ENCODE measurements around the gene PIM1. TPM values are rescaled to one million over a fixed set of nuclear protein-coding genes. Genes with fewer than 3 reads are reported as not detected.

PIM1 gene
- polyA plus RNA-seq, 1 of the 3 experiments (the other 2 are of a cell fraction) = 33.9 TPM

DNA sequence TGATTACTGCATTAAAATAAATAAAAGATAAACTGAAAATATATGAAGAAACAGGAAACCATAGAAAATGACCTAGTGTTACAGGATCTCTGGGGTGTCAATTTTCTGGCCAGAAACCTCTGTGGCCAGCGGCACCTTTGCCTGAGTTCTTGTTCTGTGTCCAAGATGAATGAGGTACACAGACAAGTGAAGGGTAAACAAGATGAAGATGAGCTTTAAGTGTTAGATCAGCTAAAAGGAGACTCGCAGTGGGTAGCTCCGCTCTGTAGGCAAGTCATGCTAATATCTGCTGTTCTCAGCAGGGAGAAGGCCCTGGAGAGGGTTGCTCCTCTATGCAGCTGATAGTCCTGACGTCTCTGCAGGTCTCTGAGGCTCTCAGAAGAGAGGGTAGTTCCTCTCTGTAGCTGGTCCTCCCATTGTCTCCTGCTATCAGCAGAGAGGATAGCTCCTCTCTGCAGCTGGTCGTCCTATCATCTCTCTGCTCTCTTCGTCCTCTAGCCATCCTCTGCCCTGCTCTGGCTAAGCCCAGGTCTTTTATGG is 51.7 kb downstream of the PIM1 start:
- no peaks in the 10 kb centered on the region for H3K9me2 ChIP-seq
- no peaks in the 10 kb centered on the region for H3K79me2 ChIP-seq (ENCODE audit: insufficient read depth)
- H2AFZ ChIP-seq (ENCODE audit: low read depth) = peak overlapping the region; percentile 90
- no peaks in the 10 kb centered on the region for H4K20me1 ChIP-seq (ENCODE audit: insufficient read depth)
- peaks cover 6% of the 10 kb centered on the region in 2 experiments; a peak in 2 of 4 replicates for H3K4me1 ChIP-seq (ENCODE audit: control insufficient read depth in 1 of 2, insufficient read depth in 2 of 2, low read depth in 1 of 2, low read length in 1 of 2)
- H3K27me3 ChIP-seq (ENCODE audit: insufficient read depth) = no peaks in the 10 kb centered on the region
- WGBS (ENCODE audit: low lambda C conversion rate) = 75% methylated on average over 5 of the region's 6 CpGs
- H3F3A ChIP-seq (replicated peaks; ENCODE audit: insufficient read depth) = peaks cover 3% of the 10 kb centered on the region
- H3K9ac ChIP-seq = peak overlapping the region; percentile 38
- peak overlapping the region; percentile 86 for H3K4me2 ChIP-seq
- POLR2A ChIA-PET = interaction anchor here (0.7 to 1.6 kb wide), 2 partner anchors 36 to 235 kb away, joined by 3 to 8 read pairs; partner anchors contain the start of genes TBC1D22B and TMEM217
- peak overlapping the region; percentile 62 to 65 for H3K4me3 ChIP-seq (ENCODE audit: low read depth in 2 of 2, low read length in 1 of 2)
- no peak for DNase-seq
- peak overlapping the region in 1 of 2 experiments; percentile 93; a peak in 3 of 4 replicates for H3K27ac ChIP-seq (ENCODE audit: low read depth in 2 of 2, low read length in 1 of 2)
- no peaks in the 10 kb centered on the region for H3K9me3 ChIP-seq
- TF ChIP-seq POLR2AphosphoS5 (IDR thresholded peaks at IDR 0.05; ENCODE audit: low read depth, low read length) (no peak), GATA2 (CRISPR knock-in tag; IDR thresholded peaks at IDR 0.05) (0 out of 2 replicates have a peak, but pooled peaks have one; percentile 7)
- CTCF ChIA-PET = interaction anchor here (0.9 to 2.8 kb wide), 6 partner anchors 11 to 336 kb away, joined by 3 to 17 read pairs (median 4); partner anchors contain the start of gene C6orf89
- H3K36me3 ChIP-seq (replicated peaks in 1 of 2; ENCODE audit: control insufficient read depth in 1 of 2, insufficient read depth in 2 of 2, low read length in 1 of 2) = no peaks in the 10 kb centered on the region

- H3K4me2 ChIP-seq = peak overlapping the region; percentile 86
- TF ChIP-seq CHD2 (IDR thresholded peaks at IDR 0.05; ENCODE audit: low read length, partially characterized antibody) (peak; percentile 5), POLR2AphosphoS5 (IDR thresholded peaks at IDR 0.05; ENCODE audit: low read depth, low read length) (peak; percentile 63), IRF3 (IDR thresholded peaks at IDR 0.05; ENCODE audit: low read depth, low read length) (no peak), YY1 (IDR thresholded peaks at IDR 0.05; ENCODE audit: low read depth) (0 out of 2 replicates have a peak, but pooled peaks have one; percentile 36), NRF1 (IDR thresholded peaks at IDR 0.05; ENCODE audit: low read depth, low read length) (no peak), RAD21 (IDR thresholded peaks at IDR 0.05; ENCODE audit: low read length) (no peak), FOSL2 (IDR thresholded peaks at IDR 0.05; ENCODE audit: borderline replicate concordance, low read depth) (no peak), SIN3A (IDR thresholded peaks at IDR 0.05; ENCODE audit: borderline replicate concordance, low read depth, low read length) (no peak; the same call in 1 of the 2 replicates), NFIC (IDR thresholded peaks at IDR 0.05; ENCODE audit: borderline replicate concordance) (0 out of 2 replicates have a peak, but pooled peaks have one; percentile 3), RCOR1 (IDR thresholded peaks at IDR 0.05; ENCODE audit: low read length) (no peak), TCF12 (IDR thresholded peaks at IDR 0.05) (no peak), FOXM1 (IDR thresholded peaks at IDR 0.05; ENCODE audit: low read depth) (no peak), JUND (IDR thresholded peaks at IDR 0.05) (no peak), MXI1 (IDR thresholded peaks at IDR 0.05; ENCODE audit: low read depth, low read length) (peak; percentile 59; the same call in 1 of the 2 replicates)
- TF ChIP-seq, protein P1, sequence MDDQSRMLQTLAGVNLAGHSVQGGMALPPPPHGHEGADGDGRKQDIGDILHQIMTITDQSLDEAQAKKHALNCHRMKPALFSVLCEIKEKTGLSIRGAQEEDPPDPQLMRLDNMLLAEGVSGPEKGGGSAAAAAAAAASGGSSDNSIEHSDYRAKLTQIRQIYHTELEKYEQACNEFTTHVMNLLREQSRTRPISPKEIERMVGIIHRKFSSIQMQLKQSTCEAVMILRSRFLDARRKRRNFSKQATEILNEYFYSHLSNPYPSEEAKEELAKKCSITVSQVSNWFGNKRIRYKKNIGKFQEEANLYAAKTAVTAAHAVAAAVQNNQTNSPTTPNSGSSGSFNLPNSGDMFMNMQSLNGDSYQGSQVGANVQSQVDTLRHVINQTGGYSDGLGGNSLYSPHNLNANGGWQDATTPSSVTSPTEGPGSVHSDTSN (IDR thresholded peaks at IDR 0.05) = peak; percentile 86
- TF ChIP-seq, protein P2, sequence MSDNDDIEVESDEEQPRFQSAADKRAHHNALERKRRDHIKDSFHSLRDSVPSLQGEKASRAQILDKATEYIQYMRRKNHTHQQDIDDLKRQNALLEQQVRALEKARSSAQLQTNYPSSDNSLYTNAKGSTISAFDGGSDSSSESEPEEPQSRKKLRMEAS (IDR thresholded peaks at IDR 0.05; ENCODE audit: low read depth) = peak; percentile 29; the same call in 1 of the 2 replicates
- H3K9me2 ChIP-seq = no peaks in the 10 kb centered on the region
- peaks cover 3% of the 10 kb centered on the region for H3F3A ChIP-seq (replicated peaks; ENCODE audit: insufficient read depth)
- peak overlapping the region; percentile 62 to 65 for H3K4me3 ChIP-seq (ENCODE audit: low read depth in 2 of 2, low read length in 1 of 2)
- no peaks in the 10 kb centered on the region for H3K79me2 ChIP-seq (ENCODE audit: insufficient read depth)
- peak; percentile 90 for DNase-seq
- ChIA-PET POLR2A (interaction anchor here (0.5 to 1.6 kb wide), 3 partner anchors 35 to 301 kb away, joined by 3 to 8 read pairs (median 4); partner anchors contain the start of genes TBC1D22B and TMEM217), CTCF (interaction anchor here (0.9 to 2.8 kb wide), 6 partner anchors 11 to 336 kb away, joined by 3 to 17 read pairs (median 4); partner anchors contain the start of gene C6orf89)
- H3K36me3 ChIP-seq (replicated peaks in 1 of 2; ENCODE audit: control insufficient read depth in 1 of 2, insufficient read depth in 2 of 2, low read length in 1 of 2) = no peaks in the 10 kb centered on the region
- H3K27me3 ChIP-seq (ENCODE audit: insufficient read depth) = no peaks in the 10 kb centered on the region
- no peaks in the 10 kb centered on the region for H3K9me3 ChIP-seq
- H2AFZ ChIP-seq (ENCODE audit: low read depth) = peak overlapping the region; percentile 90
- WGBS (ENCODE audit: low lambda C conversion rate) = 1% methylated on average over 14 of the region's 39 CpGs
- peak overlapping the region; percentile 38 for H3K9ac ChIP-seq
- H3K4me1 ChIP-seq (ENCODE audit: control insufficient read depth in 1 of 2, insufficient read depth in 2 of 2, low read depth in 1 of 2, low read length in 1 of 2) = peaks cover 6% of the 10 kb centered on the region in 2 experiments; a peak in 2 of 4 replicates
- H4K20me1 ChIP-seq (ENCODE audit: insufficient read depth) = no peaks in the 10 kb centered on the region
- H3K27ac ChIP-seq (ENCODE audit: low read depth in 2 of 2, low read length in 1 of 2) = peak overlapping the region; percentile 37 to 93; a peak in 3 of 4 replicates
Observed at GRCh38 chr6:37222125-37222967, 52.4 kb downstream of the PIM1 start.
